SU-DHL-6 (cell line): ENCODE data around the gene STX18.

Experiments
- H2AFZ ChIP-seq: fragments of 200-600 bp; sonication (generic); 2 replicates; pipeline ENCODE4 v1.6.1; 2014; ENCODE audit warnings: low read depth, mild to moderate bottlenecking, moderate library complexity, mixed read lengths, antibody characterized with exemption, low read length; ENCODE audit not compliant: severe bottlenecking
- H3F3A ChIP-seq: fragments of 200-600 bp; shearing (Covaris generic); 2 replicates; pipeline ENCODE4 v1.6.0; 2016; ENCODE audit warnings: antibody characterized with exemption, mild to moderate bottlenecking; ENCODE audit not compliant: insufficient read depth
- H3K27ac ChIP-seq: fragments of 200-600 bp; sonication (generic); 2 replicates; pipeline ENCODE4 v1.5.1; 2016; ENCODE audit warnings: low read depth, mild to moderate bottlenecking, low read length, moderate library complexity, mixed read lengths
- H3K27me3 ChIP-seq: fragments of 200-600 bp; sonication (generic), shearing (Covaris generic); 2 replicates; pipeline ENCODE4 v1.6.0; 2014; ENCODE audit warnings: mild to moderate bottlenecking, low read length
- H3K36me3 ChIP-seq: fragments of 200-600 bp; sonication (generic); 2 replicates; pipeline ENCODE4 v1.6.1; 2014; ENCODE audit warnings: mild to moderate bottlenecking, low read length, mixed read lengths
- H3K4me2 ChIP-seq: fragments of 300-600, 200-600 bp; shearing (Covaris generic), sonication (generic); 2 replicates; pipeline ENCODE4 v1.6.0; 2014; ENCODE audit warnings: low read length, low read depth, mild to moderate bottlenecking; ENCODE audit not compliant: poor library complexity, severe bottlenecking
- H3K4me3 ChIP-seq: fragments of 200-600 bp; sonication (generic); 2 replicates; pipeline ENCODE4 v1.5.1; 2014; ENCODE audit warnings: antibody characterized with exemption, low read length, mild to moderate bottlenecking, mixed read lengths; ENCODE audit not compliant: insufficient read depth, poor library complexity, severe bottlenecking
- H3K79me2 ChIP-seq: fragments of 200-600 bp; sonication (generic); 2 replicates; pipeline ENCODE4 v1.6.1; 2014; ENCODE audit warnings: mild to moderate bottlenecking, low read length, moderate library complexity; ENCODE audit not compliant: insufficient read depth
- H3K9ac ChIP-seq: fragments of 200-600 bp; sonication (generic); 2 replicates; pipeline ENCODE4 v1.7.0; 2014; ENCODE audit warnings: mild to moderate bottlenecking, low read length
- H3K9me2 ChIP-seq: fragments of 200-600 bp; sonication (generic); replicated peaks from 2 replicates; pipeline ENCODE4 v1.6.1; 2014; ENCODE audit warnings: low read length; ENCODE audit not compliant: insufficient read depth
- H3K9me3 ChIP-seq: fragments of 200-600 bp; sonication (generic); 2 replicates; pipeline ENCODE4 v1.6.1; 2014; ENCODE audit warnings: low read length, mixed read lengths; ENCODE audit not compliant: insufficient read depth
- H4K20me1 ChIP-seq: fragments of 200-600 bp; sonication (generic); 2 replicates; pipeline ENCODE4 v1.6.1; 2014; ENCODE audit warnings: low read depth, mild to moderate bottlenecking, antibody characterized with exemption, low read length, moderate library complexity, mixed read lengths
- EZH2phosphoT487 ChIP-seq: fragments of 200-600 bp; sonication (generic), shearing (Covaris generic); conservative IDR thresholded peaks from 2 replicates; pipeline ENCODE4 v1.6.1; 2018; ENCODE audit warnings: mild to moderate bottlenecking, antibody characterized with exemption, low read length, moderate library complexity, mixed read lengths
- TF ChIP-seq, protein P1 (sequence below): fragments of 200-600 bp; sonication (generic); IDR thresholded peaks from one replicate; pipeline ENCODE4 v1.5.1; 2017; ENCODE audit warnings: antibody characterized with exemption, mild to moderate bottlenecking, low read length, moderate library complexity; ENCODE audit not compliant: insufficient read depth, poor library complexity, severe bottlenecking

Gene STX18

DNA sequence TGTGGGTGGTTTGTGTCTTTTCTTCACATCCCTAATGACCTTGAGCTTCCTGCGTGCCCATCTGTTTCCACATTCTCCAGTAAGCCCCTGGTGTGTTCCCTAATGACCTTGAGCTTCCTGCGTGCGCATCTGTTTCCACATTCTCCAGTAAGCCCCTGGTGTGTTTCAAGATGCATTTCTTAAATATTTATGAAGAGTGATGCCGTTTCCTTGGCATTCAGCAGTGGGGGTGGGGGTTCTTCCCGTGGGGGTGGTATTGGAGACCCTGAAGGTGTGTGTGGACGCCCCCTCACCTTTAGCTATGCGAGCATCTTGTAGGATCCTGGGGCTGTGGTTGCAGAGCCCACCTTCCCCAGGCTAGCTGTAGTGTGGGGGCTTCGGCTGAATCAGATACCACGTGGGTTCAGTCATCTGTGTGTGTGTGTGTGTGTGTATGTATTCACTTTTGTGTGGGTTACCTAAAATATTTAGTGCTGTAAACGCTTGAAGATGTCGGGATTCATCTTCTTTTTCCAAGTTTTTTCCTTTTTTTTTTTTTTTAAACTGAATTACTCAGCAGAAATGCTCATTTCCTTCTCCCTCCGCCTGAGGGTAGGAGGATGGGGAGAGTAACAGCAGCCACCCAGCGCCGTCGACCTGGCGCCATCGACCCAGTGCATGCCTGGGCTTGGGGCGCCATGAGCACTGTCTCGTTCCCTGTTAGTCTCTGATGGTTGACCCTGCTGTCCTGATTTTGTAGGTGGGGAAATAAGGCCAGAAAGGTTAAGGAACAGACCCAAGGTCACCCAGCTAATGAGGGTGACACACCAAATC is 145.0 kb downstream of the STX18 start:
- no peak overlapping the region for H3K4me3 ChIP-seq
- TF ChIP-seq, protein P1, sequence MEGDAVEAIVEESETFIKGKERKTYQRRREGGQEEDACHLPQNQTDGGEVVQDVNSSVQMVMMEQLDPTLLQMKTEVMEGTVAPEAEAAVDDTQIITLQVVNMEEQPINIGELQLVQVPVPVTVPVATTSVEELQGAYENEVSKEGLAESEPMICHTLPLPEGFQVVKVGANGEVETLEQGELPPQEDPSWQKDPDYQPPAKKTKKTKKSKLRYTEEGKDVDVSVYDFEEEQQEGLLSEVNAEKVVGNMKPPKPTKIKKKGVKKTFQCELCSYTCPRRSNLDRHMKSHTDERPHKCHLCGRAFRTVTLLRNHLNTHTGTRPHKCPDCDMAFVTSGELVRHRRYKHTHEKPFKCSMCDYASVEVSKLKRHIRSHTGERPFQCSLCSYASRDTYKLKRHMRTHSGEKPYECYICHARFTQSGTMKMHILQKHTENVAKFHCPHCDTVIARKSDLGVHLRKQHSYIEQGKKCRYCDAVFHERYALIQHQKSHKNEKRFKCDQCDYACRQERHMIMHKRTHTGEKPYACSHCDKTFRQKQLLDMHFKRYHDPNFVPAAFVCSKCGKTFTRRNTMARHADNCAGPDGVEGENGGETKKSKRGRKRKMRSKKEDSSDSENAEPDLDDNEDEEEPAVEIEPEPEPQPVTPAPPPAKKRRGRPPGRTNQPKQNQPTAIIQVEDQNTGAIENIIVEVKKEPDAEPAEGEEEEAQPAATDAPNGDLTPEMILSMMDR: no peak
- no peak for TF ChIP-seq EZH2phosphoT487

DNA sequence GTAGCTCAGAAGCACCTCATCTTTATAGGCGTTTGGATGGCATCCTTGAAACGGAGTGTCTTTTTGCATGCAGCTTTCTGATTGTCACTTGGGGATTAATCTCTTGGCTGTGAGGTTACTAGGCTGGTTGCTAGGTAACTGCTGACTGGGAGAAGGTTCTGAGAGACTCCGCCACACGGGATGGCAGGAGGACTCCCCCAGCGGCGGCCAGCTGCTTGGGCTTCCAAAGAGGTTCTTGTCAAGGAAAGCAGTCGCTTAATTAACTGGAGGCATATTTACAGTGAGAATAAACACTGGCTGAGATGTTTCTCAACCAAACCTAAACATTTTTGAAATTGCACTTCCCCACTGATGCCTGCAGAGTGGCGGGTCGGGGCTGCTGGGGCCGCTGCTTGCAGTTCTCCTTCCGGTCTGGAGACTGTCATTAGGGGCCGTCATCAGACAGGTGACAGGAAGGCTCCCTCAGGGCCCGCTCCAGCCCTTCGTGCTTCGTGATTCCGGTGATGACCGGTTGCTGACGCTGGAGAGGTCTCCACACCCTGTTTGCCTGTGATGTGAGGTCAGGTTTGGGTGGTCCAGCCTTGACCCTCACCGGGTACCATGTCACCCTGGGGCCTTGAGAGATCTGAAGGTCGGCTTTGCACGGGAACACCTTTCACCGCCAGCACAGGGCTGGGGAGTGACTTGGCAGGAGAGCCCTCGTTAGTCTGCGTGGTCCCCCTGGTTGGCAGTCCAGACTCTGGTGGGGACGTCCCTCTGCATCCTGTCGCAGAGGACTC is 145.8 kb downstream of the STX18 start:
- H3K79me2 ChIP-seq: peaks cover 27% of the 10 kb centered on the region; the same call in 1 of the 2 replicates
- H3F3A ChIP-seq: no peaks in the 10 kb centered on the region
- no peaks in the 10 kb centered on the region for H3K27me3 ChIP-seq
- no peaks in the 10 kb centered on the region for H4K20me1 ChIP-seq
- H3K4me3 ChIP-seq: no peak overlapping the region
- no peaks in the 10 kb centered on the region for H3K9me2 ChIP-seq
- H3K4me2 ChIP-seq: peak overlapping the region; percentile 37
- H2AFZ ChIP-seq: peak overlapping the region; percentile 23
- H3K27ac ChIP-seq: no peak overlapping the region
- H3K36me3 ChIP-seq: peaks cover 7% of the 10 kb centered on the region
- TF ChIP-seq, protein P1: no peak
- TF ChIP-seq EZH2phosphoT487: no peak
- peak overlapping the region; percentile 32; the same call in 1 of the 2 replicates for H3K9ac ChIP-seq
- H3K9me3 ChIP-seq: no peaks in the 10 kb centered on the region

More for the DNA sequence above, 145.0 kb downstream of the STX18 start:
- peak overlapping the region; percentile 32; the same call in 1 of the 2 replicates for H3K9ac ChIP-seq
- peak overlapping the region; percentile 37 for H3K4me2 ChIP-seq
- H3K27ac ChIP-seq: no peak overlapping the region
- H2AFZ ChIP-seq: peak overlapping the region; percentile 23
- peaks cover 32% of the 10 kb centered on the region; the same call in 1 of the 2 replicates for H3K79me2 ChIP-seq
- H3K27me3 ChIP-seq: no peaks in the 10 kb centered on the region
- no peaks in the 10 kb centered on the region for H3K9me2 ChIP-seq
- H3F3A ChIP-seq: no peaks in the 10 kb centered on the region
- no peaks in the 10 kb centered on the region for H3K9me3 ChIP-seq
- peaks cover 7% of the 10 kb centered on the region for H3K36me3 ChIP-seq
- no peaks in the 10 kb centered on the region for H4K20me1 ChIP-seq

DNA sequence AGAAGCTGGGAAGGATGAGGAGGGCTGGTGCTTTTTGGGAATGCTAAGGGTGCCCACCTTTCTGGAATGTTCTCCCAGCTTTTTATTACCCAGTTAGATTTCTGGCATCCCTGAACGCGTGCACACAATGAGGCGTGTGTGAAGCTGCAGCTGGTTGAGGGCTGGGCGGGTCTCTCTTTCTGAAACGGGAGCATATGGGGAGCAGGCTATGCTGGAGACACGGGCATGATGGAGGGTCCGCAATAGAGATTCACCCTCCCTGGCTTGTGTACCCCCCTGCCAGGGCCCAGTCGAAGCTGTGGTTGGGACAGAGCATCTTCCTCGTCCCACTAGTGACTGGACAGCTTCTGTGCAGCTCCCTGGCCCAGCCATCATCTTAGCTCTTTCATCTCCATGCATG is 146.5 kb downstream of the STX18 start:
- H3K9me3 ChIP-seq: no peaks in the 10 kb centered on the region
- no peaks in the 10 kb centered on the region for H3K27me3 ChIP-seq
- no peak overlapping the region for H3K4me3 ChIP-seq
- TF ChIP-seq, protein P1: no peak
- no peak for TF ChIP-seq EZH2phosphoT487
- H2AFZ ChIP-seq: no peak overlapping the region
- no peaks in the 10 kb centered on the region for H4K20me1 ChIP-seq
- H3K27ac ChIP-seq: no peak overlapping the region
- peaks cover 21% of the 10 kb centered on the region; the same call in 1 of the 2 replicates for H3K79me2 ChIP-seq
- H3F3A ChIP-seq: no peaks in the 10 kb centered on the region
- H3K9me2 ChIP-seq: no peaks in the 10 kb centered on the region
- no peak overlapping the region for H3K9ac ChIP-seq
- no peak overlapping the region for H3K4me2 ChIP-seq
- H3K36me3 ChIP-seq: peaks cover 7% of the 10 kb centered on the region
